Measurements from ENCODE around the gene NCBP2L. TPM values are rescaled to one million over a fixed set of nuclear protein-coding genes. Genes with fewer than 3 reads are reported as not detected.

NCBP2L gene
- total RNA-seq, 1 donor from 2014 or later: not detected

GRCh38 chrX:107775734-107776511 lies 1.6 kb upstream of the NCBP2L start, which contains the start of gene TSC22D3:
TSC22D3 (minus strand) TSS chrX:107775787; CDS start chrX:107775419, 368 bp downstream.
- H3K36me3 Mint-ChIP-seq: no peaks in the 10 kb centered on the region
- DNase-seq (ENCODE audit: low spot score in 2 of 2, unreplicated experiment in 2 of 2): no peak
- peaks cover 10% of the 10 kb centered on the region for H3K4me1 Mint-ChIP-seq
- H3K27ac Mint-ChIP-seq: no peak within 1 kb of the TSS
- H3K9me3 Mint-ChIP-seq: no peaks in the 10 kb centered on the region
- no peak for TF ChIP-seq CTCF (IDR thresholded peaks at IDR 0.05; ENCODE audit: unreplicated experiment)
- peaks cover 53% of the 10 kb centered on the region for H3K27me3 Mint-ChIP-seq (ENCODE audit: low read depth)
- H3K4me3 Mint-ChIP-seq: peak within 1 kb of the TSS; percentile 72

- peaks cover 10% of the 10 kb centered on the region for H3K4me1 Mint-ChIP-seq
- no peak overlapping the region for H3K27ac Mint-ChIP-seq
- peaks cover 47% of the 10 kb centered on the region for H3K27me3 Mint-ChIP-seq (ENCODE audit: low read depth)
- H3K9me3 Mint-ChIP-seq: no peaks in the 10 kb centered on the region
- DNase-seq (ENCODE audit: low spot score in 2 of 2, unreplicated experiment in 2 of 2): peak; percentile 42 to 60
- TF ChIP-seq CTCF (IDR thresholded peaks at IDR 0.05; ENCODE audit: unreplicated experiment): peak; percentile 65
- H3K4me3 Mint-ChIP-seq: peak overlapping the region; percentile 72
- H3K36me3 Mint-ChIP-seq: no peaks in the 10 kb centered on the region
These were observed 641 bp upstream of the NCBP2L start for GRCh38 chrX:107776649-107777535.

- peaks cover 10% of the 10 kb centered on the region for H3K4me1 Mint-ChIP-seq
- H3K27ac Mint-ChIP-seq: no peak overlapping the region
- peaks cover 18% of the 10 kb centered on the region for H3K27me3 Mint-ChIP-seq (ENCODE audit: low read depth)
- no peaks in the 10 kb centered on the region for H3K9me3 Mint-ChIP-seq
- no peak for TF ChIP-seq CTCF (IDR thresholded peaks at IDR 0.05; ENCODE audit: unreplicated experiment)
- no peaks in the 10 kb centered on the region for H3K36me3 Mint-ChIP-seq
- H3K4me3 Mint-ChIP-seq: no peak overlapping the region
- DNase-seq (ENCODE audit: low spot score in 2 of 2, unreplicated experiment in 2 of 2): no peak
These were observed 3.0 kb downstream of the NCBP2L start for GRCh38 chrX:107780525-107780924.

- H3K9me3 Mint-ChIP-seq: peaks cover 8% of the 10 kb centered on the region
- no peak overlapping the region for H3K4me3 Mint-ChIP-seq
- DNase-seq (ENCODE audit: low spot score in 2 of 2, unreplicated experiment in 2 of 2): no peak
- H3K4me1 Mint-ChIP-seq: no peaks in the 10 kb centered on the region
- TF ChIP-seq CTCF (IDR thresholded peaks at IDR 0.05; ENCODE audit: unreplicated experiment): no peak
- no peaks in the 10 kb centered on the region for H3K36me3 Mint-ChIP-seq
- peaks cover 11% of the 10 kb centered on the region for H3K27me3 Mint-ChIP-seq (ENCODE audit: low read depth)
- no peak overlapping the region for H3K27ac Mint-ChIP-seq
These were observed 10.3 kb downstream of the NCBP2L start for GRCh38 chrX:107787827-107788226.

- Mint-ChIP-seq H3K4me1 (no peaks in the 10 kb centered on the region), H3K27ac (no peak overlapping the region), H3K4me3 (no peak overlapping the region), H3K36me3 (no peaks in the 10 kb centered on the region), H3K27me3 (ENCODE audit: low read depth) (no peaks in the 10 kb centered on the region), H3K9me3 (peaks cover 44% of the 10 kb centered on the region)
- TF ChIP-seq CTCF (IDR thresholded peaks at IDR 0.05; ENCODE audit: unreplicated experiment): no peak
- no peak for DNase-seq (ENCODE audit: low spot score in 2 of 2, unreplicated experiment in 2 of 2)
These were observed 26.9 kb downstream of the NCBP2L start for GRCh38 chrX:107804427-107804826.

Data from mesothelial cell of epicardium (in vitro differentiated cells).